Retinal pigment epithelial cell (primary cell): ENCODE data around the gene MAP3K5.

Experiments
- DNase-seq: peaks from one replicate; pipeline ENCODE4 v3.0.0-alpha.2; 2010; ENCODE audit warnings: low read depth
- H3K4me3 ChIP-seq: 2 replicates; pipeline ENCODE4 v1.5.1; 2011; ENCODE audit warnings: mild to moderate bottlenecking, low read length, control low read depth, moderate library complexity
- CTCF ChIP-seq: conservative IDR thresholded peaks from 2 replicates; pipeline ENCODE4 v1.5.1; 2011; ENCODE audit warnings: low read depth, low read length, control low read depth, inconsistent platforms

MAP3K5 gene

DNA sequence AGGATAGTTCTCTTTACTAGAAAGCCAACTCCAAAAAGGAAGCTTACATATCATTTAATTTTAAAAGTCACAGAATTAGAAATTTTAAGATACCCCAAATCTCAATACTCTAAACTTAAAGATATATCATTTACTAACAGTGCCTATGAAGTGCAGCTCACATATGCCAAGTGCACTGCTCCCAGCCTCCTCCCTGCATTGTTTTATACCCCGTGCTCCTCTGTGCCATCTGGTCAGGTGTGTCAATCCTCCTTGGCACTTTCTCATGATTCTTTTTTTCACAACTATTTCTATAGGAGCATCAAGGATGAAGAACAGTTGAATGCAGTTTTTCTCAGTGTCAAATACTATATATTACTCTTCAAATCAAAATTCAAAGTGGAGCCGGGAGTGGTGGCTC is 250.9 kb downstream of the MAP3K5 start:
- DNase-seq = no peak
- TF ChIP-seq CTCF = no peak
- no peak overlapping the region for H3K4me3 ChIP-seq

GRCh38 chr6:136539967-136540652 is 252.2 kb downstream of the MAP3K5 start:
- peak; percentile 68 for DNase-seq
- no peak overlapping the region for H3K4me3 ChIP-seq
- no peak for TF ChIP-seq CTCF

- TF ChIP-seq CTCF = no peak
- no peak overlapping the region for H3K4me3 ChIP-seq
- no peak for DNase-seq
Measured at GRCh38 chr6:136538836-136539235, 253.4 kb downstream of the MAP3K5 start.

- H3K4me3 ChIP-seq = no peak overlapping the region
- no peak for DNase-seq
- no peak for TF ChIP-seq CTCF
Measured at GRCh38 chr6:136535880-136536650, 256.2 kb downstream of the MAP3K5 start.

GRCh38 chr6:136535017-136535765 is 257.1 kb downstream of the MAP3K5 start:
- H3K4me3 ChIP-seq = no peak overlapping the region
- DNase-seq = no peak
- TF ChIP-seq CTCF = no peak

DNA sequence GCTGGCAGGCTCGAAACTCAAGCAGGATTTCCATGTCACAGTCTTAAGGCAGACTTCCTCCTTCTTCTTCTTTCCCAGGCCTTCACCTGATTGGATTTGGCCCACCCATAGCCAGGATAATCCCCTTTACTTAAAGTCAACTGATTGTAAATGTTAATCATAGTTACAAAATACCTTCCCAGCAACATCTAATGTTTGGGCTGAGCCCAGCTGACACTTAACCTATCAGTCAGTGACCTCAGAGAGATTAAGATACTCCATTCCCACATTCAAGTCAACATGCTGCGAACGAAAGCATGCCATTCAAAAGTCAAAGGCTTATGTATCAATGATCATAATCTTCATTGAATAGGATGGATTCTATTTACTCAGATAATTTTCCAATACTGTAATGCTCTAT is 258.0 kb downstream of the MAP3K5 start:
- TF ChIP-seq CTCF = no peak
- no peak overlapping the region for H3K4me3 ChIP-seq
- peak; percentile 29 for DNase-seq

DNA sequence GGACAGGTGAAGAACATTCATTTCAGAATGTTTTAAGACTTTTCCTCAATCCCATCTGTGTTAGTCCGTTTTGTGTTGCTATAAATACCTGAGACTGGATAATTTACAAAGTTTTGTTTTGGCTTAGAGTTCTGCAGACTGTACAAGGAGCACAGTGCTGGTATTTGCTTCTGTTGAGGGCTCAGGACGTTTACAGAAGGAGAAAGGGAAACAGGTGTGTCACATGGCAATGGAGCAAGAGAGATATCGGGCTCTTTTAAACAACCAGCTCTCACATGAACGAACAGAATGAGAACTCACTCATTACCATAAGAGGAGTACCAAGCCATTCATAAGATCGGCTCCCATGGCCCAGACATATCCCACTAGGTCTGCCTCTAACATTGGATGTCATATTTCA is 258.8 kb downstream of the MAP3K5 start:
- H3K4me3 ChIP-seq = no peak overlapping the region
- no peak for TF ChIP-seq CTCF
- DNase-seq = no peak
